K562 (cell line): ENCODE results near the gene EVI5L. TPM values are rescaled to one million over a fixed set of nuclear protein-coding genes. Genes with fewer than 3 reads are reported as not detected.

Experiments used
- ARNT ChIP-seq, 2 experiments: fragments of 450-650 bp; IDR thresholded peaks; 2 replicates each; pipeline ENCODE4 v1.6.1; 2016; ENCODE audit warnings: mild to moderate bottlenecking in 1 of 2
- C11orf30 ChIP-seq: fragments of 450-650 bp; IDR thresholded peaks from 2 replicates; pipeline ENCODE4 v1.6.1; 2016; ENCODE audit warnings: low read depth, mild to moderate bottlenecking
- CEBPB ChIP-seq: fragments of 450-650 bp; IDR thresholded peaks from 2 replicates; pipeline ENCODE4 v1.6.1; 2016; ENCODE audit warnings: missing genetic modification characterization, missing compliant biosample characterization
- EGR1 ChIP-seq: fragments of 450-650 bp; conservative IDR thresholded peaks from 2 replicates; pipeline ENCODE4 v1.6.1; 2017; ENCODE audit warnings: mild to moderate bottlenecking
- EP300 ChIP-seq: IDR thresholded peaks from 2 replicates; pipeline ENCODE4 v1.6.1; 2012; ENCODE audit warnings: low read length, improper control_type of control experiment
- GABPA ChIP-seq: fragments of 200-800 bp; sonication (Bioruptor generic); conservative IDR thresholded peaks from 2 replicates; pipeline ENCODE4 v1.6.1; 2016; ENCODE audit warnings: low read depth, missing genetic modification characterization, missing compliant biosample characterization
- HDAC6 ChIP-seq: IDR thresholded peaks from 2 replicates; pipeline ENCODE4 v1.6.1; 2012; ENCODE audit warnings: low read depth, mild to moderate bottlenecking, control low read depth, inconsistent platforms, low read length, moderate library complexity
- HES1 ChIP-seq: fragments of 450-650 bp; IDR thresholded peaks from 2 replicates; pipeline ENCODE4 v1.6.1; 2016; ENCODE audit warnings: low read depth, mild to moderate bottlenecking, moderate library complexity
- IFI16 ChIP-seq: fragments of 250-450 bp; sonication (Bioruptor Pico); IDR thresholded peaks from 2 replicates; pipeline ENCODE4 v2.1.2; 2022; ENCODE audit warnings: mild to moderate bottlenecking, inconsistent platforms
- IRF9 ChIP-seq: fragments of 450-650 bp; IDR thresholded peaks from 2 replicates; pipeline ENCODE4 v1.6.1; 2016; ENCODE audit warnings: missing biosample characterization, missing genetic modification characterization
- KLF6 ChIP-seq: fragments of 250-450 bp; sonication (Bioruptor Pico); IDR thresholded peaks from 2 replicates; pipeline ENCODE4 v1.4.0; 2020; ENCODE audit warnings: mild to moderate bottlenecking, moderate library complexity, borderline replicate concordance
- MYC ChIP-seq, 2 experiments: fragments of 250-450 bp in 1 of 2; sonication (Bioruptor Pico) in 1 of 2; IDR thresholded peaks; 2 replicates each; pipeline versions ENCODE4 v1.5.1 to v1.6.1; 2012 to 2021; ENCODE audit warnings: low read depth in 2 of 2, borderline replicate concordance in 1 of 2, improper control_type of control experiment in 1 of 2, low read length in 1 of 2, mild to moderate bottlenecking in 1 of 2, moderate library complexity in 1 of 2
- POLR2A ChIP-seq: fragments of 450-650 bp; conservative IDR thresholded peaks from 2 replicates; pipeline ENCODE4 v1.6.1; 2016
- POLR2B ChIP-seq: fragments of 450-650 bp; IDR thresholded peaks from 2 replicates; pipeline ENCODE4 v1.6.1; 2018; ENCODE audit warnings: low read depth; ENCODE audit not compliant: partially characterized antibody
- RAD21 ChIP-seq, 2 experiments: fragments of 250-450 bp in 1 of 2; fragments of 450-650 bp in 1 of 2; sonication (Bioruptor Pico) in 1 of 2; formaldehyde crosslinking in 1 of 2; IDR thresholded peaks in 1 of 2; conservative IDR thresholded peaks in 1 of 2; 2 replicates each; pipeline versions ENCODE4 v1.4.0 to v1.8.0; 2020 to 2022; ENCODE audit warnings: mild to moderate bottlenecking in 2 of 2, moderate library complexity in 1 of 2
- RBFOX2 ChIP-seq: fragments of 200-400 bp; formaldehyde crosslinking; IDR thresholded peaks from 2 replicates; pipeline ENCODE4 v1.6.1; 2017; ENCODE audit warnings: low read depth, mild to moderate bottlenecking, low read length, moderate library complexity
- ZNF766 ChIP-seq: fragments of 200-800 bp; sonication (Bioruptor generic); conservative IDR thresholded peaks from 2 replicates; pipeline ENCODE4 v1.6.1; 2016; ENCODE audit warnings: missing genetic modification characterization, missing compliant biosample characterization
- polyA plus RNA-seq, 8 experiments: library from polyadenylated mRNA; depleted of rRNA in 4 of 8; stranded (reverse) in 5 of 8; unstranded in 3 of 8; fragments of >200 nt; fragmentation: Nextera tagmentation in 2 of 8; fragmentation: Illumina TruSeq in 1 of 8; extraction: Ambion mirVana in 2 of 8; extraction: Trizol in 1 of 8; gene quantifications; 2 replicates each; pipeline versions ENCODE4 v1.2.1 to v1.2.3, GENCODE V29; 2011 to 2014; ENCODE audit warnings: inconsistent platforms in 1 of 8, missing spikeins in 1 of 8
- total RNA-seq, 7 experiments: library from RNA; depleted of rRNA in 6 of 7; stranded (reverse); fragments of >200 nt in 6 of 7; fragmentation: Illumina TruSeq in 2 of 7; extraction: Trizol in 2 of 7; gene quantifications; 2 replicates each; pipeline versions ENCODE4 v1.2.1 to v1.2.3, GENCODE V29; 2011 to 2021; ENCODE audit warnings: low replicate concordance in 1 of 7
- TF ChIP-seq, protein P1 (sequence below): sonication (generic); formaldehyde crosslinking; IDR thresholded peaks from 2 replicates; pipeline ENCODE4 v1.8.0; 2022; ENCODE audit warnings: missing genetic modification reagents, mild to moderate bottlenecking, borderline replicate concordance
- TF ChIP-seq, protein P2 (sequence below): sonication (generic); formaldehyde crosslinking; IDR thresholded peaks from 2 replicates; pipeline ENCODE4 v1.8.0; 2022; ENCODE audit warnings: mild to moderate bottlenecking, missing genetic modification reagents

Gene EVI5L
- total and polyA plus RNA-seq, 9 of the 15 experiments (the other 6 are each of a cell fraction or from before 2014, with no cell fraction given) = 0.69 to 1.8 (median 1.2) TPM; not detected in 2

DNA sequence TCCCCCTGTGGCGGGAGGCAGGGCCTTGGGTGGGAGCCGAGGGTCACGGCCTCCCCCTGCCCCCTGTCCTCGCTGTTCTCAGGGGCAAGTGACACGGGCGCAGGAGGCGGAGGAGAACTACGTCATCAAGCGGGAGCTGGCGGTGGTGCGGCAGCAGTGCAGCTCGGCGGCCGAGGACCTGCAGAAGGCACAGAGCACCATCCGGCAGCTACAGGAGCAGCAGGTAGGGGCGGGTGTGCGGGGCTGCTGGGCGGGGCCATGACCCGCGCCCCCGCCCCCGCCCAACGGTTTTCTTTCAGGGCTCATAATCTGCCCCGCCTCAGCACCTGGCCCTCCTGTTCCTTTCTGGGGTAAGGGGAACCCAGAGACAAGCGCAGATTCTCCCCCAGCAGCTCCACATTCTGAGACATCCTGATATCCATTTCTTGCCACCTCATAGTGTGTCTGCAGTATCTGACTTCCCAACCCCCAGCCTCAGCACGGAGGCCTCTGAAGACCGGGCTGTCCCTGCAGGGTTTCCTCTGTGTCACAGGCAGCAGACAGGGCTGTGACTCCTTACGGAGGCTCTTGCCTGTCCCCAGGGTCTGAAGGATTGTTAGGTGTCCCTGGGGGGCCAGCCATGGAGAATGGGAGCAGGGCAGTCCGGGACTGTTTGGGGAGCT, 28.2 kb downstream of the EVI5L start (continued):
- TF ChIP-seq C11orf30 = no peak
- TF ChIP-seq, protein P1, sequence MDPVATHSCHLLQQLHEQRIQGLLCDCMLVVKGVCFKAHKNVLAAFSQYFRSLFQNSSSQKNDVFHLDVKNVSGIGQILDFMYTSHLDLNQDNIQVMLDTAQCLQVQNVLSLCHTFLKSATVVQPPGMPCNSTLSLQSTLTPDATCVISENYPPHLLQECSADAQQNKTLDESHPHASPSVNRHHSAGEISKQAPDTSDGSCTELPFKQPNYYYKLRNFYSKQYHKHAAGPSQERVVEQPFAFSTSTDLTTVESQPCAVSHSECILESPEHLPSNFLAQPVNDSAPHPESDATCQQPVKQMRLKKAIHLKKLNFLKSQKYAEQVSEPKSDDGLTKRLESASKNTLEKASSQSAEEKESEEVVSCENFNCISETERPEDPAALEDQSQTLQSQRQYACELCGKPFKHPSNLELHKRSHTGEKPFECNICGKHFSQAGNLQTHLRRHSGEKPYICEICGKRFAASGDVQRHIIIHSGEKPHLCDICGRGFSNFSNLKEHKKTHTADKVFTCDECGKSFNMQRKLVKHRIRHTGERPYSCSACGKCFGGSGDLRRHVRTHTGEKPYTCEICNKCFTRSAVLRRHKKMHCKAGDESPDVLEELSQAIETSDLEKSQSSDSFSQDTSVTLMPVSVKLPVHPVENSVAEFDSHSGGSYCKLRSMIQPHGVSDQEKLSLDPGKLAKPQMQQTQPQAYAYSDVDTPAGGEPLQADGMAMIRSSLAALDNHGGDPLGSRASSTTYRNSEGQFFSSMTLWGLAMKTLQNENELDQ (CRISPR knock-in tag) = no peak
- TF ChIP-seq HES1 = no peak
- peak; percentile 72 for TF ChIP-seq EGR1
- TF ChIP-seq KLF6 (CRISPR knock-in tag) = no peak
- 0 out of 2 replicates have a peak, but pooled peaks have one; percentile 10 for TF ChIP-seq MYC (IDR thresholded peaks at IDR 0.05; ENCODE audit: low read depth, low read length)
- no peak for TF ChIP-seq MYC (CRISPR knock-in tag; IDR thresholded peaks at IDR 0.05; ENCODE audit: borderline replicate concordance, low read depth)
- TF ChIP-seq RBFOX2 = peak; percentile 53
- TF ChIP-seq RAD21 (CRISPR knock-in tag; conservative IDR thresholded peaks at IDR 0.05 in 1 of 2, IDR thresholded peaks at IDR 0.05 in 1 of 2) = no peak
- no peak for TF ChIP-seq GABPA (tag)
- TF ChIP-seq, protein P2, sequence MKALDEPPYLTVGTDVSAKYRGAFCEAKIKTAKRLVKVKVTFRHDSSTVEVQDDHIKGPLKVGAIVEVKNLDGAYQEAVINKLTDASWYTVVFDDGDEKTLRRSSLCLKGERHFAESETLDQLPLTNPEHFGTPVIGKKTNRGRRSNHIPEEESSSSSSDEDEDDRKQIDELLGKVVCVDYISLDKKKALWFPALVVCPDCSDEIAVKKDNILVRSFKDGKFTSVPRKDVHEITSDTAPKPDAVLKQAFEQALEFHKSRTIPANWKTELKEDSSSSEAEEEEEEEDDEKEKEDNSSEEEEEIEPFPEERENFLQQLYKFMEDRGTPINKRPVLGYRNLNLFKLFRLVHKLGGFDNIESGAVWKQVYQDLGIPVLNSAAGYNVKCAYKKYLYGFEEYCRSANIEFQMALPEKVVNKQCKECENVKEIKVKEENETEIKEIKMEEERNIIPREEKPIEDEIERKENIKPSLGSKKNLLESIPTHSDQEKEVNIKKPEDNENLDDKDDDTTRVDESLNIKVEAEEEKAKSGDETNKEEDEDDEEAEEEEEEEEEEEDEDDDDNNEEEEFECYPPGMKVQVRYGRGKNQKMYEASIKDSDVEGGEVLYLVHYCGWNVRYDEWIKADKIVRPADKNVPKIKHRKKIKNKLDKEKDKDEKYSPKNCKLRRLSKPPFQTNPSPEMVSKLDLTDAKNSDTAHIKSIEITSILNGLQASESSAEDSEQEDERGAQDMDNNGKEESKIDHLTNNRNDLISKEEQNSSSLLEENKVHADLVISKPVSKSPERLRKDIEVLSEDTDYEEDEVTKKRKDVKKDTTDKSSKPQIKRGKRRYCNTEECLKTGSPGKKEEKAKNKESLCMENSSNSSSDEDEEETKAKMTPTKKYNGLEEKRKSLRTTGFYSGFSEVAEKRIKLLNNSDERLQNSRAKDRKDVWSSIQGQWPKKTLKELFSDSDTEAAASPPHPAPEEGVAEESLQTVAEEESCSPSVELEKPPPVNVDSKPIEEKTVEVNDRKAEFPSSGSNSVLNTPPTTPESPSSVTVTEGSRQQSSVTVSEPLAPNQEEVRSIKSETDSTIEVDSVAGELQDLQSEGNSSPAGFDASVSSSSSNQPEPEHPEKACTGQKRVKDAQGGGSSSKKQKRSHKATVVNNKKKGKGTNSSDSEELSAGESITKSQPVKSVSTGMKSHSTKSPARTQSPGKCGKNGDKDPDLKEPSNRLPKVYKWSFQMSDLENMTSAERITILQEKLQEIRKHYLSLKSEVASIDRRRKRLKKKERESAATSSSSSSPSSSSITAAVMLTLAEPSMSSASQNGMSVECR (CRISPR knock-in tag) = no peak
- no peak for TF ChIP-seq CEBPB (tag)
- TF ChIP-seq IFI16 = no peak
- TF ChIP-seq ZNF766 (CRISPR knock-in tag) = no peak
- peak; percentile 29; the same call in 1 of the 2 replicates for TF ChIP-seq EP300
- TF ChIP-seq POLR2B = no peak
- no peak for TF ChIP-seq ARNT (IDR thresholded peaks at IDR 0.05)
- no peak for TF ChIP-seq IRF9 (tag)
- TF ChIP-seq HDAC6 = no peak
- TF ChIP-seq POLR2A = no peak
